ENCODE measurements around the gene RAB1A. TPM values are rescaled to one million over a fixed set of nuclear protein-coding genes. Genes with fewer than 3 reads are reported as not detected.
A peak's percentile ranks its signal among the peaks of the same experiment; 100 is the strongest.

The RAB1A gene
- total and polyA plus RNA-seq, 9 of the 15 experiments (the other 6 are each of a cell fraction or from before 2014, with no cell fraction given) = 43.8 to 163 (median 67.7) TPM

GRCh38 chr2:65055422-65056214 lies 74.3 kb downstream of the RAB1A start:
- FAIRE-seq = no peak
- Histone ChIP-seq H3K27ac (ENCODE audit: extremely low read depth, low read depth, low read length) (peak overlapping the region; percentile 64; the same call in 2 of the 3 replicates), H2AFZ (ENCODE audit: low read depth, low read length) (peak overlapping the region; percentile 95), H3K4me2 (ENCODE audit: insufficient read depth, low read length) (peak overlapping the region; percentile 81), H3K79me2 (ENCODE audit: control insufficient read depth, insufficient read depth, low read length) (peaks cover 21% of the 10 kb centered on the region), H3K36me3 (ENCODE audit: control insufficient read depth, insufficient read depth, low read length) (no peaks in the 10 kb centered on the region; the same call in 2 of the 3 replicates), H3K4me1 (replicated peaks in 1 of 2; ENCODE audit: control insufficient read depth in 2 of 2, insufficient read depth in 2 of 2, low read length in 2 of 2) (peaks cover 12 to 27% of the 10 kb centered on the region in 2 experiments; a peak in 4 of 5 replicates), H3K4me3 (peak overlapping the region; percentile 73), H3K9me1 (ENCODE audit: control insufficient read depth, insufficient read depth, low read length) (no peaks in the 10 kb centered on the region), H3K9ac (ENCODE audit: insufficient read depth in 1 of 2, low read depth in 2 of 2, low read length in 2 of 2) (peak overlapping the region; percentile 64 to 94; a peak in 3 of 4 replicates), H3K27me3 (ENCODE audit: control insufficient read depth in 2 of 2, insufficient read depth in 2 of 2, low read length in 2 of 2) (no peaks in the 10 kb centered on the region), H4K20me1 (replicated peaks; ENCODE audit: control insufficient read depth, insufficient read depth, low read length) (peaks cover 6% of the 10 kb centered on the region), H3K9me3 (replicated peaks; ENCODE audit: control insufficient read depth, insufficient read depth, low read depth, low read length) (no peaks in the 10 kb centered on the region)
- in situ Hi-C loops (cut with MboI) = no loop called here
- 6% methylated on average over 42 of the region's 42 CpGs for WGBS (ENCODE audit: insufficient coverage, low coverage, missing lambda C conversion rate)
- POLR2A ChIA-PET = interaction anchor here (0.6 to 2.3 kb wide), 19 partner anchors 9 to 568 kb away, joined by 3 to 9 read pairs (median 3); partner anchors contain the start of genes ACTR2 and RAB1A
- TSS peak; percentile 55 for BruUV-seq (replicated peaks)
- ATAC-seq = peak; percentile 41
- CTCF ChIA-PET (ENCODE audit: low intra/inter-chr PET ratio) = interaction anchor here (0.6 kb wide), 1 partner anchor 200 kb away, joined by 3 read pairs; no protein-coding TSS in a partner anchor
- DNase-seq (ENCODE audit: extremely low read depth in 1 of 4, low spot score in 3 of 4) = peak in 2 of 4 experiments; percentile 53 to 54
- intact Hi-C loops (cut with micrococcal nuclease) = loop anchor here (2.0 kb wide), 2 partner anchors 67 to 173 kb away; partner anchors contain the start of gene SLC1A4
- TF ChIP-seq TBP (optimal IDR thresholded peaks at IDR 0.05; ENCODE audit: low read depth, low read length) (no peak), MITF (IDR thresholded peaks at IDR 0.05) (peak; percentile 60; the same call in 1 of the 2 replicates), GABPB1 (CRISPR knock-in tag; IDR thresholded peaks at IDR 0.05) (peak; percentile 58; the same call in 1 of the 2 replicates), NR4A1 (CRISPR knock-in tag; IDR thresholded peaks at IDR 0.05) (no peak), NR4A1 (tag; IDR thresholded peaks at IDR 0.05) (0 out of 2 replicates have a peak, but pooled peaks have one; percentile 28), FOXA3 (CRISPR knock-in tag; conservative IDR thresholded peaks at IDR 0.05 in 1 of 2, IDR thresholded peaks at IDR 0.05 in 1 of 2) (peak; percentile 35 to 53), FOXP1 (CRISPR knock-in tag; IDR thresholded peaks at IDR 0.05) (peak; percentile 55; the same call in 1 of the 2 replicates), TFAP4 (CRISPR knock-in tag; IDR thresholded peaks at IDR 0.05; ENCODE audit: borderline replicate concordance) (peak; percentile 76; the same call in 1 of the 2 replicates), MAX (CRISPR knock-in tag; IDR thresholded peaks at IDR 0.05) (peak; percentile 82), E2F4 (CRISPR knock-in tag; IDR thresholded peaks at IDR 0.05; ENCODE audit: low read depth) (no peak; the same call in 1 of the 2 replicates), RAD51 (IDR thresholded peaks at IDR 0.05; ENCODE audit: borderline replicate concordance, low read depth) (peak; percentile 13; the same call in 1 of the 2 replicates), RBBP5 (IDR thresholded peaks at IDR 0.05; ENCODE audit: borderline replicate concordance, insufficient read depth, low read length, poor library complexity, severe bottlenecking) (peak; percentile 20)

Measured in K562 (cell line).